ENCODE results near the gene BANP. TPM values are rescaled to one million over a fixed set of nuclear protein-coding genes. Genes with fewer than 3 reads are reported as not detected.

BANP gene
- total and polyA plus RNA-seq, 2 of the 8 experiments (the other 6 are each of a cell fraction or from before 2014, with no cell fraction given): 25.8 to 39.8 TPM

- Histone ChIP-seq H4K5ac (ENCODE audit: insufficient read length, low read depth, low read length) (no peak overlapping the region), H2BK5ac (ENCODE audit: low read depth, low read length) (0 out of 2 replicates have a peak overlapping the region, but pooled peaks have one; percentile 2), H3K23me2 (ENCODE audit: low read depth, low read length) (peaks cover 9% of the 10 kb centered on the region), H3K79me2 (ENCODE audit: control insufficient read depth in 1 of 2, insufficient read depth in 2 of 2, low read length in 2 of 2) (peaks cover 7 to 25% of the 10 kb centered on the region in 2 experiments), H4K91ac (replicated peaks; ENCODE audit: insufficient read length, low read length) (no peak overlapping the region), H2AK5ac (ENCODE audit: low read depth, low read length) (0 out of 2 replicates have a peak overlapping the region, but pooled peaks have one; percentile 65), H2BK15ac (ENCODE audit: low read length) (0 out of 2 replicates have a peak overlapping the region, but pooled peaks have one; percentile 88), H3K56ac (replicated peaks; ENCODE audit: insufficient read length, low read depth, low read length) (no peak overlapping the region), H3K4me1 (replicated peaks in 1 of 4; ENCODE audit: control insufficient read depth in 3 of 4, insufficient read depth in 4 of 4, low read length in 3 of 4) (peaks cover 6 to 20% (median 11%) of the 10 kb centered on the region in 4 experiments), H2BK12ac (ENCODE audit: low read depth, low read length) (no peak overlapping the region), H3K4me3 (ENCODE audit: extremely low read depth in 1 of 4, insufficient read depth in 2 of 4, low read depth in 3 of 4, low read length in 4 of 4) (no peak overlapping the region), H3K9ac (replicated peaks in 1 of 4; ENCODE audit: extremely low read depth in 1 of 4, low read depth in 3 of 4, low read length in 3 of 4) (no peak overlapping the region), H2AFZ (ENCODE audit: low read length) (peak overlapping the region; percentile 31; the same call in 1 of the 2 replicates), H3K4ac (replicated peaks; ENCODE audit: insufficient read length, low read depth, low read length) (no peak overlapping the region), H3K23ac (ENCODE audit: insufficient read length) (no peak overlapping the region), H3K9me3 (ENCODE audit: insufficient read depth in 2 of 2, low read depth in 1 of 2, low read length in 1 of 2) (no peaks in the 10 kb centered on the region), H2BK20ac (ENCODE audit: low read length) (no peak overlapping the region), H2BK120ac (replicated peaks; ENCODE audit: low read depth, low read length) (no peak overlapping the region), H3K14ac (ENCODE audit: insufficient read length) (no peak overlapping the region), H3K79me1 (ENCODE audit: low read depth, low read length) (peaks cover 9% of the 10 kb centered on the region; the same call in 1 of the 2 replicates), H4K8ac (ENCODE audit: extremely low read depth, insufficient read depth, low read length) (no peak overlapping the region), H3K27me3 (replicated peaks in 1 of 4; ENCODE audit: control insufficient read depth in 3 of 4, extremely low read depth in 1 of 4, insufficient read depth in 3 of 4, low read length in 3 of 4) (no peaks in the 10 kb centered on the region), H4K20me1 (replicated peaks in 1 of 2; ENCODE audit: control insufficient read depth in 1 of 2, insufficient read depth in 2 of 2, low read length in 2 of 2) (no peaks in the 10 kb centered on the region), H3K36me3 (ENCODE audit: control insufficient read depth in 2 of 4, insufficient read depth in 4 of 4, low read length in 3 of 4) (peaks cover 0 to 9% (median 0%) of the 10 kb centered on the region in 4 experiments; a peak in 2 of 8 replicates), H3K18ac (ENCODE audit: extremely low read depth, low read length) (no peak overlapping the region), H3K4me2 (ENCODE audit: insufficient read depth in 1 of 2, low read depth in 2 of 2, low read length in 2 of 2) (no peak overlapping the region), H3K27ac (ENCODE audit: low read depth, low read length) (no peak overlapping the region; the same call in 1 of the 2 replicates)
- ChIA-PET CTCF (ENCODE audit: partially characterized antibody) (interaction anchor here (0.6 to 1.5 kb wide), 10 partner anchors 9 to 1341 kb away, joined by 3 to 5 read pairs (median 3); no protein-coding TSS in a partner anchor), POLR2A (ENCODE audit: partially characterized antibody) (interaction anchor here (0.6 to 1.5 kb wide), 5 partner anchors 10 to 168 kb away, joined by 3 to 5 read pairs (median 3); no protein-coding TSS in a partner anchor)
- DNase-seq (ENCODE audit: low read depth in 1 of 2, low spot score in 2 of 2): no peak
- 89% methylated on average over 16 of the region's 16 CpGs; no CpG with 5 or more reads in 1 of the 2 experiments for WGBS, 2 experiments (ENCODE audit: extremely low coverage in 1 of 2, insufficient coverage in 1 of 2, insufficient read length in 1 of 2, insufficient replicate concordance in 2 of 2, low coverage in 1 of 2, low lambda C conversion rate in 2 of 2, missing lambda C conversion rate in 1 of 2)
- no peak for FAIRE-seq
- TF ChIP-seq TBP (IDR thresholded peaks at IDR 0.05; ENCODE audit: low read depth, low read length) (no peak), FOSL1 (IDR thresholded peaks at IDR 0.05; ENCODE audit: insufficient read depth, low read depth, low read length) (no peak), RBBP5 (IDR thresholded peaks at IDR 0.05; ENCODE audit: borderline replicate concordance, low read depth, low read length) (no peak), NRF1 (IDR thresholded peaks at IDR 0.05; ENCODE audit: low read depth, low read length) (no peak), SP1 (IDR thresholded peaks at IDR 0.05; ENCODE audit: low read depth, low read length) (no peak), EZH2 (IDR thresholded peaks at IDR 0.05; ENCODE audit: low read depth, low read length, severe bottlenecking) (no peak), POLR2A (IDR thresholded peaks at IDR 0.05; ENCODE audit: control extremely low read depth in 1 of 2, low read depth in 2 of 2, low read length in 2 of 2) (no peak), SIRT6 (IDR thresholded peaks at IDR 0.05; ENCODE audit: low read length) (no peak), USF2 (IDR thresholded peaks at IDR 0.05; ENCODE audit: low read length) (no peak)
Measured at GRCh38 chr16:87949071-87949744, 2.0 kb upstream of the BANP start.
